ENCODE data around the gene AK9. TPM values are rescaled to one million over a fixed set of nuclear protein-coding genes. Genes with fewer than 3 reads are reported as not detected.
A peak's percentile ranks its signal among the peaks of the same experiment; 100 is the strongest.

AK9 gene
- total and polyA plus RNA-seq, 2 experiments from 2014 or later, result 10.1 to 15.2 TPM

GRCh38 chr6:109498052-109498451 is 192.9 kb downstream of the AK9 start:
- no peaks in the 10 kb centered on the region for H3K4me1 ChIP-seq (ENCODE audit: insufficient read depth)
- H3K27ac ChIP-seq, result no peak overlapping the region
- no peaks in the 10 kb centered on the region for H3K79me2 ChIP-seq
- no peak for TF ChIP-seq EZH2phosphoT487 (IDR thresholded peaks at IDR 0.05; ENCODE audit: low read depth, severe bottlenecking, unreplicated experiment)
- 71% methylated on average over 4 of the region's 4 CpGs for WGBS (ENCODE audit: low lambda C conversion rate, missing lambda C conversion rate)
- DNase-seq (ENCODE audit: low spot score), result no peak
- no peaks in the 10 kb centered on the region for H3K9me3 ChIP-seq (ENCODE audit: low read depth)
- no peaks in the 10 kb centered on the region for H4K20me1 ChIP-seq (ENCODE audit: insufficient read depth, poor library complexity, severe bottlenecking)
- H3K27me3 ChIP-seq, result no peaks in the 10 kb centered on the region
- no peak overlapping the region for H2AFZ ChIP-seq
- no peaks in the 10 kb centered on the region for H3K9me2 ChIP-seq (replicated peaks; ENCODE audit: insufficient read depth)
- H3K4me2 ChIP-seq, result no peak overlapping the region
- no peak overlapping the region for H3K4me3 ChIP-seq
- H3K36me3 ChIP-seq (replicated peaks; ENCODE audit: insufficient read depth, low read depth), result no peaks in the 10 kb centered on the region

- H3K27me3 ChIP-seq, result no peaks in the 10 kb centered on the region
- no peaks in the 10 kb centered on the region for H3K9me2 ChIP-seq (replicated peaks; ENCODE audit: insufficient read depth)
- H3K79me2 ChIP-seq, result no peaks in the 10 kb centered on the region
- no peaks in the 10 kb centered on the region for H3K4me1 ChIP-seq (ENCODE audit: insufficient read depth)
- 56% methylated on average over 9 of the region's 9 CpGs for WGBS (ENCODE audit: low lambda C conversion rate, missing lambda C conversion rate)
- no peak overlapping the region for H3K4me2 ChIP-seq
- no peaks in the 10 kb centered on the region for H4K20me1 ChIP-seq (ENCODE audit: insufficient read depth, poor library complexity, severe bottlenecking)
- no peak for TF ChIP-seq EZH2 (IDR thresholded peaks at IDR 0.05; ENCODE audit: borderline replicate concordance)
- no peak for TF ChIP-seq CTCF (IDR thresholded peaks at IDR 0.05; ENCODE audit: poor library complexity)
- no peak for DNase-seq (ENCODE audit: low spot score)
- no peak overlapping the region for H3K27ac ChIP-seq
- no peak overlapping the region for H2AFZ ChIP-seq
- no peak overlapping the region for H3K4me3 ChIP-seq
- no peaks in the 10 kb centered on the region for H3K9me3 ChIP-seq (ENCODE audit: low read depth)
- H3K36me3 ChIP-seq (replicated peaks; ENCODE audit: insufficient read depth, low read depth), result no peaks in the 10 kb centered on the region
Measured at GRCh38 chr6:109496036-109496772, 194.8 kb downstream of the AK9 start.

GRCh38 chr6:109493865-109494264 is 197.1 kb downstream of the AK9 start:
- Histone ChIP-seq H3K27me3 (no peaks in the 10 kb centered on the region), H3K27ac (no peak overlapping the region), H3K4me1 (ENCODE audit: insufficient read depth) (no peaks in the 10 kb centered on the region), H3K9me3 (ENCODE audit: low read depth) (no peaks in the 10 kb centered on the region), H3K4me3 (no peak overlapping the region), H3K4me2 (no peak overlapping the region), H3K9me2 (replicated peaks; ENCODE audit: insufficient read depth) (no peaks in the 10 kb centered on the region), H3K79me2 (no peaks in the 10 kb centered on the region), H2AFZ (no peak overlapping the region), H3K36me3 (replicated peaks; ENCODE audit: insufficient read depth, low read depth) (no peaks in the 10 kb centered on the region), H4K20me1 (ENCODE audit: insufficient read depth, poor library complexity, severe bottlenecking) (no peaks in the 10 kb centered on the region)
- 95% methylated on average over 1 of the region's 1 CpG for WGBS (ENCODE audit: low lambda C conversion rate, missing lambda C conversion rate)
- DNase-seq (ENCODE audit: low spot score), result no peak
- no peak for TF ChIP-seq EZH2 (IDR thresholded peaks at IDR 0.05; ENCODE audit: borderline replicate concordance)
- TF ChIP-seq CTCF (IDR thresholded peaks at IDR 0.05; ENCODE audit: poor library complexity), result no peak
- TF ChIP-seq EZH2phosphoT487 (IDR thresholded peaks at IDR 0.05; ENCODE audit: low read depth, severe bottlenecking, unreplicated experiment), result no peak

DNA sequence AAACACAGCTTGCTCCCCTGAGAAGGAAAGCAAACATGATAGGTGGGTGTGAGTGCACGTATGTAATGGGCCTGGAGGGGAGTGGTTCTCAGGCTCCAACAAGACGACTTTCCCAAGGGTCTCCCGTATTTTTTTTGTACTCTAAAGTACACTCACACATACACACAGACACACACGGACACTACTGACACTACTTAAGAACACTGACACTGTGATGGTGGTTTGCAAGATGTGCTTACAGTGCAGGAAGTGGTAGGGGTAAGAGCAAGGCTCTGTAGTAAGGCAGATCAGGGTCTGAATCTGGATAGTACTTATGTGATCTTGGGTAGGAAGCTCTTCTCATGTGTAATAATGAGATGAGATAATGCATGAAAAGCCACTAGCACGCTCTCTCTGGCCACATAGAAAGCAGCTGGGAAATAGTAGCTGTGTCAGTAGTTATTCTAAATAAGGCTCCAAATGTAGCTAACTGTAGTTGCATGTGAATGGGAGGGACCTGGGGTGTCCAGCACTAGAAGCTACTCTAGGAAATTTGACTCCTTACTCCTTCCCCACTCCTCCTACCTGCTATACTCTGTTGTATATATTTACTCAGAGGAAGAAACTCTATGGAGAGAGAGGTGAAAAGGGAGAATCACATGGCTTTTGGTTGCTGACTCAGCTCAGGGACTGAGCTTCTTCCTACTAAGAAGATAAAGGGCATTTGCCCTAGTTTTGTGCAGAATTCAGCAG is 199.6 kb downstream of the AK9 start:
- Histone ChIP-seq H3K9me2 (replicated peaks; ENCODE audit: insufficient read depth) (no peaks in the 10 kb centered on the region), H3K4me3 (no peak overlapping the region), H3K4me1 (ENCODE audit: insufficient read depth) (no peaks in the 10 kb centered on the region), H4K20me1 (ENCODE audit: insufficient read depth, poor library complexity, severe bottlenecking) (no peaks in the 10 kb centered on the region), H2AFZ (peak overlapping the region; percentile 25), H3K36me3 (replicated peaks; ENCODE audit: insufficient read depth, low read depth) (no peaks in the 10 kb centered on the region), H3K27me3 (no peaks in the 10 kb centered on the region), H3K27ac (peak overlapping the region; percentile 19), H3K79me2 (no peaks in the 10 kb centered on the region), H3K4me2 (no peak overlapping the region), H3K9me3 (ENCODE audit: low read depth) (no peaks in the 10 kb centered on the region)
- DNase-seq (ENCODE audit: low spot score), result peak; percentile 22
- WGBS (ENCODE audit: low lambda C conversion rate, missing lambda C conversion rate), result 56% methylated on average over 5 of the region's 5 CpGs
- TF ChIP-seq EZH2 (IDR thresholded peaks at IDR 0.05; ENCODE audit: borderline replicate concordance) (no peak), CTCF (IDR thresholded peaks at IDR 0.05; ENCODE audit: poor library complexity) (no peak), EZH2phosphoT487 (IDR thresholded peaks at IDR 0.05; ENCODE audit: low read depth, severe bottlenecking, unreplicated experiment) (no peak)

Measured in hepatocyte (in vitro differentiated cells).